Stomach (tissue), 4 donors: ENCODE results near the gene TNS3.

ENCODE experiments used
- EP300 ChIP-seq: sonication (generic); formaldehyde crosslinking; IDR thresholded peaks from one replicate; pipeline ENCODE4 v1.6.1; 2017; ENCODE audit warnings: antibody characterized with exemption
- POLR2A ChIP-seq, 4 donors: fragments of 450-650 bp; IDR thresholded peaks; one replicate each; pipeline ENCODE4 v1.6.1; 2016; ENCODE audit warnings: antibody characterized with exemption in 4 of 4, control low read depth in 2 of 4, mild to moderate bottlenecking in 1 of 4, moderate library complexity in 1 of 4
- POLR2AphosphoS5 ChIP-seq, 3 donors: sonication (generic); formaldehyde crosslinking; IDR thresholded peaks; one replicate each; pipeline ENCODE4 v1.6.1; 2016; ENCODE audit warnings: antibody characterized with exemption in 3 of 3
- TF ChIP-seq, protein P1 (sequence below), 7 experiments: fragments of 450-650 bp in 4 of 7; fragments of 200-600 bp in 3 of 7; sonication (generic) in 3 of 7; IDR thresholded peaks; one replicate each; pipeline ENCODE4 v1.5.1; 2016 to 2019; ENCODE audit warnings: antibody characterized with exemption in 7 of 7, control low read depth in 2 of 7, mild to moderate bottlenecking in 1 of 7

GRCh38 chr7:47521011-47521795 is 60.7 kb downstream of the TNS3 start:
- TF ChIP-seq EP300 (no peak), POLR2A (IDR thresholded peaks at IDR 0.05) (no peak), POLR2AphosphoS5 (IDR thresholded peaks at IDR 0.05) (no peak)
- TF ChIP-seq, protein P1, sequence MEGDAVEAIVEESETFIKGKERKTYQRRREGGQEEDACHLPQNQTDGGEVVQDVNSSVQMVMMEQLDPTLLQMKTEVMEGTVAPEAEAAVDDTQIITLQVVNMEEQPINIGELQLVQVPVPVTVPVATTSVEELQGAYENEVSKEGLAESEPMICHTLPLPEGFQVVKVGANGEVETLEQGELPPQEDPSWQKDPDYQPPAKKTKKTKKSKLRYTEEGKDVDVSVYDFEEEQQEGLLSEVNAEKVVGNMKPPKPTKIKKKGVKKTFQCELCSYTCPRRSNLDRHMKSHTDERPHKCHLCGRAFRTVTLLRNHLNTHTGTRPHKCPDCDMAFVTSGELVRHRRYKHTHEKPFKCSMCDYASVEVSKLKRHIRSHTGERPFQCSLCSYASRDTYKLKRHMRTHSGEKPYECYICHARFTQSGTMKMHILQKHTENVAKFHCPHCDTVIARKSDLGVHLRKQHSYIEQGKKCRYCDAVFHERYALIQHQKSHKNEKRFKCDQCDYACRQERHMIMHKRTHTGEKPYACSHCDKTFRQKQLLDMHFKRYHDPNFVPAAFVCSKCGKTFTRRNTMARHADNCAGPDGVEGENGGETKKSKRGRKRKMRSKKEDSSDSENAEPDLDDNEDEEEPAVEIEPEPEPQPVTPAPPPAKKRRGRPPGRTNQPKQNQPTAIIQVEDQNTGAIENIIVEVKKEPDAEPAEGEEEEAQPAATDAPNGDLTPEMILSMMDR (IDR thresholded peaks at IDR 0.05): no peak
